Calu3 (cell line): ENCODE results near the gene LSAMP. TPM values are rescaled to one million over a fixed set of nuclear protein-coding genes. Genes with fewer than 3 reads are reported as not detected.

Source experiments
- BruUV-seq: library from RNA; stranded (reverse); fragments of 400-500 nt; replicated peaks from 2 replicates; lab custom pipeline; 2021; lab: Mats Ljungman, UMichigan
- CTCF ChIA-PET: fragments of 300-600 bp; sonication (Branson Sonifier 250); formaldehyde crosslinking; loops from one replicate; lab custom pipeline; 2022; ENCODE audit warnings: antibody characterized with exemption; lab: Charles Lee
- DNase-seq: peaks from one replicate; pipeline ENCODE4 v3.0.0; 2022
- H3K27ac Mint-ChIP-seq: one replicate; pipeline ENCODE4 v1.8.0; 2022; ENCODE audit warnings: mixed read lengths; ENCODE audit not compliant: unreplicated experiment
- H3K27me3 Mint-ChIP-seq: one replicate; pipeline ENCODE4 v1.8.0; 2022; ENCODE audit warnings: mixed read lengths; ENCODE audit not compliant: unreplicated experiment
- H3K36me3 Mint-ChIP-seq: one replicate; pipeline ENCODE4 v1.8.0; 2022; ENCODE audit warnings: mild to moderate bottlenecking, moderate library complexity, mixed read lengths; ENCODE audit not compliant: insufficient read depth, unreplicated experiment
- H3K4me1 Mint-ChIP-seq: one replicate; pipeline ENCODE4 v1.8.0; 2022; ENCODE audit warnings: mild to moderate bottlenecking, low read depth, mixed read lengths; ENCODE audit not compliant: unreplicated experiment
- H3K4me3 Mint-ChIP-seq: one replicate; pipeline ENCODE4 v1.8.0; 2022; ENCODE audit warnings: mild to moderate bottlenecking, low read depth, moderate library complexity, mixed read lengths; ENCODE audit not compliant: unreplicated experiment
- H3K9me3 Mint-ChIP-seq: one replicate; pipeline ENCODE4 v1.8.0; 2022; ENCODE audit warnings: low read depth, mixed read lengths; ENCODE audit not compliant: unreplicated experiment
- CTCF ChIP-seq: fragments of 200-600 bp; IDR thresholded peaks from one replicate; pipeline ENCODE4 v1.8.0; 2022; ENCODE audit warnings: antibody characterized with exemption; ENCODE audit not compliant: unreplicated experiment
- intact Hi-C: fragments of 100-400 bp; cut with micrococcal nuclease; formaldehyde crosslinking; loops from one replicate; pipeline ENCODE4 v1.10.0; 2022; ENCODE audit not compliant: unreplicated experiment
- total RNA-seq: library from RNA; stranded (reverse); gene quantifications from 2 replicates; pipeline ENCODE4 v1.2.3, GENCODE V29; 2022

Gene LSAMP
- total RNA-seq, 1 experiment from 2014 or later: 0.90 TPM

GRCh38 chr3:116267116-116267515 lies 178.2 kb downstream of the LSAMP start:
- intact Hi-C loops: no loop called here
- Mint-ChIP-seq H3K4me1 (no peaks in the 10 kb centered on the region), H3K27me3 (no peaks in the 10 kb centered on the region), H3K27ac (no peak overlapping the region), H3K36me3 (no peaks in the 10 kb centered on the region), H3K9me3 (no peaks in the 10 kb centered on the region), H3K4me3 (no peak overlapping the region)
- BruUV-seq: no TSS peak
- TF ChIP-seq CTCF: no peak
- no peak for DNase-seq
- CTCF ChIA-PET: no interaction called here

GRCh38 chr3:116265976-116266584 lies 179.2 kb downstream of the LSAMP start:
- H3K4me1 Mint-ChIP-seq: no peaks in the 10 kb centered on the region
- TF ChIP-seq CTCF: no peak
- no peak for DNase-seq
- BruUV-seq: no TSS peak
- H3K27me3 Mint-ChIP-seq: no peaks in the 10 kb centered on the region
- no peak overlapping the region for H3K27ac Mint-ChIP-seq
- no peaks in the 10 kb centered on the region for H3K36me3 Mint-ChIP-seq
- CTCF ChIA-PET: no interaction called here
- H3K4me3 Mint-ChIP-seq: no peak overlapping the region
- H3K9me3 Mint-ChIP-seq: no peaks in the 10 kb centered on the region
- intact Hi-C loops: no loop called here

- no peaks in the 10 kb centered on the region for H3K36me3 Mint-ChIP-seq
- TF ChIP-seq CTCF: no peak
- intact Hi-C loops: no loop called here
- no peak for DNase-seq
- CTCF ChIA-PET: interaction anchor here (0.6 kb wide), 1 partner anchor 202 kb away, joined by 3 read pairs; no protein-coding TSS in a partner anchor
- H3K4me3 Mint-ChIP-seq: no peak overlapping the region
- H3K9me3 Mint-ChIP-seq: no peaks in the 10 kb centered on the region
- no peak overlapping the region for H3K27ac Mint-ChIP-seq
- H3K4me1 Mint-ChIP-seq: no peaks in the 10 kb centered on the region
- no peaks in the 10 kb centered on the region for H3K27me3 Mint-ChIP-seq
- BruUV-seq: no TSS peak
These were observed 180.0 kb downstream of the LSAMP start for GRCh38 chr3:116265320-116265695.

GRCh38 chr3:116264546-116265319 lies 180.6 kb downstream of the LSAMP start:
- no peaks in the 10 kb centered on the region for H3K4me1 Mint-ChIP-seq
- intact Hi-C loops: no loop called here
- H3K4me3 Mint-ChIP-seq: no peak overlapping the region
- TF ChIP-seq CTCF: no peak
- no peaks in the 10 kb centered on the region for H3K27me3 Mint-ChIP-seq
- DNase-seq: no peak
- CTCF ChIA-PET: interaction anchor here (0.6 kb wide), 1 partner anchor 202 kb away, joined by 3 read pairs; no protein-coding TSS in a partner anchor
- BruUV-seq: no TSS peak
- no peaks in the 10 kb centered on the region for H3K9me3 Mint-ChIP-seq
- no peaks in the 10 kb centered on the region for H3K36me3 Mint-ChIP-seq
- no peak overlapping the region for H3K27ac Mint-ChIP-seq
